ENCODE data around the gene SEPTIN2. TPM values are rescaled to one million over a fixed set of nuclear protein-coding genes. Genes with fewer than 3 reads are reported as not detected.

The SEPTIN2 gene
- total and polyA plus RNA-seq, 2 donors (not counting 3 experiments of a cell fraction or from before 2014, with no cell fraction given), result 427 to 512 TPM

- Histone ChIP-seq H3K9ac (replicated peaks; ENCODE audit: extremely low read depth, insufficient read depth, low read length) (no peak overlapping the region), H3K4me1 (ENCODE audit: control insufficient read depth, extremely low read depth, insufficient read depth, low read length) (no peaks in the 10 kb centered on the region), H3K36me3 (ENCODE audit: control insufficient read depth in 2 of 2, extremely low read depth in 1 of 2, insufficient read depth in 2 of 2, low read length in 2 of 2) (peaks cover 39 to 43% of the 10 kb centered on the region in 2 experiments), H3K4me3 (replicated peaks in 1 of 3; ENCODE audit: insufficient read depth in 1 of 3, low read depth in 1 of 3, low read length in 3 of 3) (no peak overlapping the region), H4K20me1 (replicated peaks; ENCODE audit: control insufficient read depth, extremely low read depth, insufficient read depth, low read length) (peaks cover 2% of the 10 kb centered on the region), H3K9me1 (replicated peaks; ENCODE audit: control insufficient read depth, extremely low read depth, insufficient read depth, low read length) (no peaks in the 10 kb centered on the region), H3K27me3 (ENCODE audit: control insufficient read depth in 2 of 2, insufficient read depth in 2 of 2, low read length in 2 of 2) (no peaks in the 10 kb centered on the region), H3K4me2 (ENCODE audit: insufficient read depth, low read length) (no peak overlapping the region), H3K9me3 (replicated peaks; ENCODE audit: control insufficient read depth, insufficient read depth, low read length) (no peaks in the 10 kb centered on the region), H3K79me2 (ENCODE audit: control insufficient read depth, insufficient read depth, low read length) (peaks cover 11% of the 10 kb centered on the region), H2AFZ (ENCODE audit: low read depth, low read length) (no peak overlapping the region), H3K27ac (ENCODE audit: insufficient read depth, low read depth, low read length) (no peak overlapping the region)
- peak; percentile 54 for FAIRE-seq
- ChIA-PET CTCF (no interaction called here), POLR2A (no interaction called here)
- TF ChIP-seq EZH2 (IDR thresholded peaks at IDR 0.05; ENCODE audit: borderline replicate concordance, low read depth, low read length, severe bottlenecking), result no peak
- no peak for TF ChIP-seq POLR2AphosphoS5 (IDR thresholded peaks at IDR 0.05; ENCODE audit: insufficient read depth, low read depth, low read length)
- TF ChIP-seq POLR2A (IDR thresholded peaks at IDR 0.05; ENCODE audit: low read depth, low read length), result no peak
- TF ChIP-seq FOS (IDR thresholded peaks at IDR 0.05; ENCODE audit: borderline replicate concordance, insufficient read depth, low read length), result no peak
- no peak for TF ChIP-seq CTCF (IDR thresholded peaks at IDR 0.05; ENCODE audit: extremely low read depth in 1 of 2, insufficient read depth in 1 of 2, low read depth in 1 of 2, low read length in 2 of 2)
- TF ChIP-seq MYC (IDR thresholded peaks at IDR 0.05; ENCODE audit: low read depth, low read length), result no peak
- TF ChIP-seq GATA2 (IDR thresholded peaks at IDR 0.05; ENCODE audit: insufficient read depth, insufficient read length, low read depth, low read length), result no peak
- TF ChIP-seq JUN (IDR thresholded peaks at IDR 0.05; ENCODE audit: borderline replicate concordance, insufficient read depth, insufficient read length, low read depth), result no peak
- no peak for TF ChIP-seq MAX (IDR thresholded peaks at IDR 0.05; ENCODE audit: insufficient read depth, insufficient read length)
- intact Hi-C loops (cut with micrococcal nuclease), result no loop called here
- BruUV-seq (replicated peaks), result no TSS peak
- no peak for DNase-seq (ENCODE audit: low read depth, low spot score)
- dilution Hi-C loops (cut with MboI; ENCODE audit: extremely low pct_ligation_motif_present, low sequenced_read_pairs), result no loop called here
Observed at GRCh38 chr2:241339839-241340630, 24.3 kb downstream of the SEPTIN2 start.
